ENCODE data around the gene DNAH11. TPM values are rescaled to one million over a fixed set of nuclear protein-coding genes. Genes with fewer than 3 reads are reported as not detected.

DNAH11 gene
- 1 to 10 TPM; 4.2 to 4.3 TPM for total RNA-seq

- Mint-ChIP-seq H3K4me3 (peak within 1 kb of the TSS; percentile 76), H3K4me1 (peaks cover 6% of the 10 kb centered on the region), H3K27me3 (peaks cover 50% of the 10 kb centered on the region), H3K27ac (peak within 1 kb of the TSS; percentile 39), H3K9me3 (ENCODE audit: low read depth) (no peaks in the 10 kb centered on the region), H3K36me3 (ENCODE audit: low read depth) (no peaks in the 10 kb centered on the region)
- DNase-seq (peak; percentile 61), ATAC-seq (peak; percentile 94)
- ChIA-PET POLR2A (no interaction called here), CTCF (no interaction called here)
- intact Hi-C loops (cut with DNase I, micrococcal nuclease): loop anchor here (5.0 to 10.0 kb wide), 3 partner anchors 462 to 1211 kb away; partner anchors contain the start of gene ITGB8 (in 1 of the 2)
Observed at GRCh38 chr7:21542891-21543527, at the start of gene DNAH11. TSS of gene DNAH11 (plus strand) at chr7:21543039. CDS start at chr7:21543246, 207 bp downstream.

DNA sequence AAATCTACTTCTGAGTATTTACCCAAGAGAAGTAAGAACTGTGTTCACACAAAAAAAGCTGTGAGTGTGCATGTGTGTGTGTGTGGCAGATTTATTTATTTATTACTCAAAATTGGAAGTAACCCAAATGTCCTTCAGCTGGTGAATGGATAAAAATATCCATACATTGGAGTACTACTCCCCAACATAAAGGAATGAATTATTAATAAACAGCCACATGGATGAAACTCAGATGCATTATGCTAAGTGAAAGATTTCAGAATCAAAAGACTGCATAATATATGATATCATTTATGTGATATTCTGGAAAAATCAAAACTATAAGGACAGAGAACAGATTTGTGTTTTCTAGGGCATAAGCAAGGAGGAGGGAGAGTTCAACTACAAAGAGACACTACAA lies 47.1 kb upstream of the DNAH11 start:
- Mint-ChIP-seq H3K4me1 (peaks cover 2% of the 10 kb centered on the region), H3K4me3 (no peak overlapping the region), H3K36me3 (ENCODE audit: low read depth) (peaks cover 66% of the 10 kb centered on the region), H3K27ac (no peak overlapping the region), H3K27me3 (no peaks in the 10 kb centered on the region), H3K9me3 (ENCODE audit: low read depth) (peaks cover 27% of the 10 kb centered on the region)
- ChIA-PET CTCF (no interaction called here), POLR2A (no interaction called here)
- intact Hi-C loops (cut with DNase I, micrococcal nuclease): no loop called here
- DNase-seq (no peak), ATAC-seq (no peak)

- DNase-seq: no peak
- H3K9me3 Mint-ChIP-seq (ENCODE audit: low read depth): peaks cover 24% of the 10 kb centered on the region
- peaks cover 66% of the 10 kb centered on the region for H3K36me3 Mint-ChIP-seq (ENCODE audit: low read depth)
- H3K27ac Mint-ChIP-seq: no peak overlapping the region
- intact Hi-C loops (cut with DNase I, micrococcal nuclease): no loop called here
- peaks cover 2% of the 10 kb centered on the region for H3K4me1 Mint-ChIP-seq
- ChIA-PET POLR2A (no interaction called here), CTCF (no interaction called here)
- no peak overlapping the region for H3K4me3 Mint-ChIP-seq
- H3K27me3 Mint-ChIP-seq: no peaks in the 10 kb centered on the region
- no peak for ATAC-seq
Observed at GRCh38 chr7:21497072-21497471, 45.8 kb upstream of the DNAH11 start.

DNA sequence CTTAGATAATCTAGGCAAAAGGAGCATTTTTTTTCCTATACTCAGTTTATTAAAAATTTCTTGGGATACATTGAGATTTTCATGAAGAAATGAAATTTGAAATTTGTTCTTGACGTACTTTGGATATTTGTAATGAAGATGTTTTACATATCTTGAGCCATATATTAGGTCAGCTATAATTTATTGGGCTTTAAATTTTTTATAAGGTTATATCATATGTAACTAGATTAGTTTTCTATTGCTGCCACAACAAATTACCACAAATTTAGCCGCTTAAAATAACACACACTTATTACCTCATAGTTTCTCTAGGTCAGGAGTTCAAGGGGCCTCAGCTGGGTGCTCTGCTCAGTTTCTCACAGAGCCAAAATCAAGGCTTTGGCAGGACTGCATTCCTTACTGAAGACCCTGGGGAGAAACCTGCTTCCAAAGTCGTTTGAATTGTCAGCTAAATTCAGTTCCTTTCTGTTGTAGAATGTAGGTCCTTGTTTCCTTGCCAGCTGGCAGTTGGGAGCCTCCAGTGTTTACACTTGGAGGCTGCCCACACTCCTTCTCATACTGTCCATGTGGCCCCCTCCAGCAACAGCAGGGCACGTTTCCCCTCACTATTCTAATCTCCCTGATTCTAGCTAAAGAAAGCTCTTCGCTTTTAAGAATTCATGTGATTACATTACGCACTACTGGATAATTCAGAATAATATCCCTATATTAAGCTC lies 42.6 kb upstream of the DNAH11 start:
- Mint-ChIP-seq H3K4me3 (no peak overlapping the region), H3K9me3 (ENCODE audit: low read depth) (peaks cover 22% of the 10 kb centered on the region), H3K27me3 (no peaks in the 10 kb centered on the region), H3K27ac (no peak overlapping the region), H3K4me1 (peaks cover 2% of the 10 kb centered on the region), H3K36me3 (ENCODE audit: low read depth) (peaks cover 68% of the 10 kb centered on the region)
- intact Hi-C loops (cut with DNase I, micrococcal nuclease): no loop called here
- DNase-seq: no peak
- CTCF ChIA-PET: interaction anchor here (0.9 kb wide), 1 partner anchor 16 kb away, joined by 3 read pairs; no protein-coding TSS in a partner anchor
- no peak for ATAC-seq
- POLR2A ChIA-PET: no interaction called here

GRCh38 chr7:21504021-21504420 lies 38.8 kb upstream of the DNAH11 start:
- H3K27ac Mint-ChIP-seq: no peak overlapping the region
- no peak overlapping the region for H3K4me3 Mint-ChIP-seq
- CTCF ChIA-PET: interaction anchor here (0.7 to 1.6 kb wide), 3 partner anchors 23 to 247 kb away, joined by 3 to 6 read pairs (median 3); no protein-coding TSS in a partner anchor
- POLR2A ChIA-PET: no interaction called here
- H3K4me1 Mint-ChIP-seq: no peaks in the 10 kb centered on the region
- H3K9me3 Mint-ChIP-seq (ENCODE audit: low read depth): peaks cover 17% of the 10 kb centered on the region
- H3K36me3 Mint-ChIP-seq (ENCODE audit: low read depth): peaks cover 80% of the 10 kb centered on the region
- intact Hi-C loops (cut with DNase I, micrococcal nuclease): no loop called here
- ATAC-seq: no peak
- DNase-seq: no peak
- no peaks in the 10 kb centered on the region for H3K27me3 Mint-ChIP-seq

- Mint-ChIP-seq H3K4me1 (no peaks in the 10 kb centered on the region), H3K27ac (no peak overlapping the region), H3K9me3 (ENCODE audit: low read depth) (peaks cover 13% of the 10 kb centered on the region), H3K4me3 (no peak overlapping the region), H3K36me3 (ENCODE audit: low read depth) (peaks cover 68% of the 10 kb centered on the region), H3K27me3 (no peaks in the 10 kb centered on the region)
- intact Hi-C loops (cut with DNase I, micrococcal nuclease): loop anchor here (1.0 to 2.0 kb wide), 3 partner anchors 207 to 251 kb away; no protein-coding TSS in a partner anchor
- DNase-seq (peak; percentile 48), ATAC-seq (peak; percentile 47)
- ChIA-PET POLR2A (no interaction called here), CTCF (interaction anchor here (1.0 to 1.5 kb wide), 4 partner anchors 9 to 253 kb away, joined by 3 to 4 read pairs (median 3); no protein-coding TSS in a partner anchor)
Observed at GRCh38 chr7:21507627-21508343, 35.1 kb upstream of the DNAH11 start.

DNA sequence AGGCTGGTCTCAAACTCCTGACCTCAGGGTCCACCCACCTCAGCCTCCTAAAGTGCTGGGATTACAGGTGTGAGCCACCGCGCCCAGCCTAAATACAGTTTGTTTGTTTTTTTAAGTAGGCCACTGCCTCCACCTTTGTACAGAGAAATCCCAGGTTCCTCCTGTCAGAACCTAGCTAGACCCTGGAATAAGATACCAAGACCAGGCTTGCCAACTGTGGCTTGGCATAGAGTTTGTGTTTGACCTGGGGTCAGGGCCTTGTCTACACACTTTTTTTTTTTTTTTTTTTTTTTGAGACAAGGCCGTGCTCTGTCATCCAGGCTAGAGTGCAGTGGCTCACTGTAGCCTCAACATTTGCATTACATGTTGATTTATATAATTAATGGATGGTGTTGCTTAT lies 34.3 kb upstream of the DNAH11 start:
- H3K27me3 Mint-ChIP-seq: no peaks in the 10 kb centered on the region
- H3K9me3 Mint-ChIP-seq (ENCODE audit: low read depth): peaks cover 12% of the 10 kb centered on the region
- H3K4me1 Mint-ChIP-seq: no peaks in the 10 kb centered on the region
- intact Hi-C loops (cut with DNase I, micrococcal nuclease): no loop called here
- H3K27ac Mint-ChIP-seq: no peak overlapping the region
- CTCF ChIA-PET: interaction anchor here (0.6 to 1.3 kb wide), 3 partner anchors 20 to 397 kb away, joined by 3 to 4 read pairs (median 3); no protein-coding TSS in a partner anchor
- ATAC-seq (no peak), DNase-seq (no peak)
- POLR2A ChIA-PET: no interaction called here
- no peak overlapping the region for H3K4me3 Mint-ChIP-seq
- peaks cover 61% of the 10 kb centered on the region for H3K36me3 Mint-ChIP-seq (ENCODE audit: low read depth)

DNA sequence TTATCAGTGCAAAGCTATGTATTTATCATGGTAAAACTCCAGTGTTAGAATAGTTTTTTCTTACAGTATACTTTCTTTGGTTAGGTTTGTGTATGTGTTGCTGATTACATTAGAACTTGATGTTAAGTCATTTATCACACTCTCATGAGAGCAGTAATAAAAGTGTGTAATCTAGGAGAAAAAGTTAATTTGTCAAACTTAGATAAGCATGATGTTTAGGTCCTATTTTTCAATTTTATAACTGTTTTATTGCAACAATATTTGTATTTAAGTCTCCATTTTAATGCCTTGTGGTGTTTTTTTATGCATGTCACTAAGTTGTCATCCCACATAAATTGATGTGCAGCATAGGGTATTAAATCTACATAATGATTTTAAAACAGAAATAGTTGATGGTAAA lies 28.8 kb upstream of the DNAH11 start:
- Mint-ChIP-seq H3K36me3 (ENCODE audit: low read depth) (peaks cover 15% of the 10 kb centered on the region), H3K4me3 (no peak overlapping the region), H3K27me3 (no peaks in the 10 kb centered on the region), H3K9me3 (ENCODE audit: low read depth) (no peaks in the 10 kb centered on the region), H3K4me1 (no peaks in the 10 kb centered on the region), H3K27ac (no peak overlapping the region)
- no peak for DNase-seq
- intact Hi-C loops (cut with DNase I, micrococcal nuclease): no loop called here
- ChIA-PET POLR2A (no interaction called here), CTCF (no interaction called here)
- ATAC-seq: no peak

DNA sequence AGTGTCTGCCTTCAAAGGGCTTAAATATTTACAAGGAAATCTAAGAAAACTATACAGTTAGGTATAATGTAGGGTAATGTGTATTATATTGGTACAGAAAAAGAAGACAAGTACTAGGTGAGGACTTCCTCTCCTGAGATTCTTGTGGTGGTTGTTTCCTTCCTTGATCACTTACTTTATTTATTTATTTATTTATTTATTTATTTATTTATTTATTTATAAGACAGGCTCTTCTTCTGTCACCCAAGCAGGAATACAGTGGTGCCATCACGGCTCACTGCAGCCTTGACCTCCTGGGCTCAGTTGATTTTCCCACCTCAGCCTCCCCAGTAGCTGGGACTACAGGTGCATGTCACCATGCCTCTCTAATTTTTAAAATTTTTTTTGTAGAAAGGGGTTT lies 18.2 kb upstream of the DNAH11 start:
- POLR2A ChIA-PET: no interaction called here
- Mint-ChIP-seq H3K9me3 (ENCODE audit: low read depth) (no peaks in the 10 kb centered on the region), H3K27ac (no peak overlapping the region), H3K4me3 (no peak overlapping the region), H3K27me3 (no peaks in the 10 kb centered on the region), H3K4me1 (no peaks in the 10 kb centered on the region), H3K36me3 (ENCODE audit: low read depth) (no peaks in the 10 kb centered on the region)
- DNase-seq: no peak
- CTCF ChIA-PET: interaction anchor here (0.6 to 1.0 kb wide), 3 partner anchors 66 to 262 kb away, joined by 3 read pairs; no protein-coding TSS in a partner anchor
- ATAC-seq: no peak
- intact Hi-C loops (cut with DNase I, micrococcal nuclease): loop anchor here in 1 of 2 experiments (5.0 kb wide), 1 partner anchor 262 kb away; no protein-coding TSS in a partner anchor

- CTCF ChIA-PET: no interaction called here
- Mint-ChIP-seq H3K27ac (no peak overlapping the region), H3K4me1 (no peaks in the 10 kb centered on the region), H3K27me3 (no peaks in the 10 kb centered on the region), H3K9me3 (ENCODE audit: low read depth) (no peaks in the 10 kb centered on the region), H3K4me3 (no peak overlapping the region), H3K36me3 (ENCODE audit: low read depth) (no peaks in the 10 kb centered on the region)
- no peak for ATAC-seq
- POLR2A ChIA-PET: no interaction called here
- intact Hi-C loops (cut with DNase I, micrococcal nuclease): loop anchor here (1.0 to 5.0 kb wide), 2 partner anchors 264 to 270 kb away; no protein-coding TSS in a partner anchor
- DNase-seq: no peak
Observed at GRCh38 chr7:21526007-21526406, 16.8 kb upstream of the DNAH11 start.

DNA sequence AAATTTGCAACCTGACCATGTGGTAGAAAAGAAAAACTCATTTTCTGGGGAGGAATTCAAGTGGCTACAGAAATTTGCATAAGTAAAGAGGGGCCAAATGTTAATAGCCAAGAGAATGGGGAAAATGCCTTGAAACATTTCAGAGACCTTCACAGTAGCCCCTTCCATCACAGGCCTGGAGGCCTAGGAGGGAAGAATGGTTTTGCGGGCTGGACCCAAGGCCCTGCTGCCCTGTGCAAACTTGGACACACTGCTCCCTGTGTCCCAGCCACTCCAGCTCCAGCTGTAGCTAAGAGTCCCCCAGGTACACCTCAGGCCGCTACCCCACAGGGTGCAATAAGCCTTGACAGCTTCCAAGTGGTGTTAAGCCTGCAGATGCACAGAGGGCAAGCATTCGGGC lies 16.4 kb upstream of the DNAH11 start:
- no peak overlapping the region for H3K4me3 Mint-ChIP-seq
- H3K27me3 Mint-ChIP-seq: no peaks in the 10 kb centered on the region
- intact Hi-C loops (cut with DNase I, micrococcal nuclease): loop anchor here (1.0 to 5.0 kb wide), 2 partner anchors 264 to 270 kb away; no protein-coding TSS in a partner anchor
- POLR2A ChIA-PET: no interaction called here
- DNase-seq: no peak
- H3K4me1 Mint-ChIP-seq: no peaks in the 10 kb centered on the region
- CTCF ChIA-PET: interaction anchor here (0.9 kb wide), 1 partner anchor 22 kb away, joined by 3 read pairs; no protein-coding TSS in a partner anchor
- no peaks in the 10 kb centered on the region for H3K9me3 Mint-ChIP-seq (ENCODE audit: low read depth)
- no peak overlapping the region for H3K27ac Mint-ChIP-seq
- H3K36me3 Mint-ChIP-seq (ENCODE audit: low read depth): no peaks in the 10 kb centered on the region
- no peak for ATAC-seq

All from activated CD4-positive, alpha-beta T cell treated with anti-CD3 and anti-CD28 coated beads for 36 hours (primary cell).